WTC11 (cell line): ENCODE results near the gene AGAP3.

Experiments
- CREB1 ChIP-seq: sonication (generic); formaldehyde crosslinking; IDR thresholded peaks from 2 replicates; pipeline ENCODE4 v1.8.0; 2023; ENCODE audit warnings: mild to moderate bottlenecking, missing genetic modification reagents
- CTCF ChIP-seq: fragments of 200-600 bp; IDR thresholded peaks from 2 replicates; pipeline ENCODE4 v1.8.0; 2022; ENCODE audit warnings: antibody characterized with exemption
- MYBL2 ChIP-seq: sonication (generic); formaldehyde crosslinking; IDR thresholded peaks from 2 replicates; pipeline ENCODE4 v1.8.1; 2023; ENCODE audit warnings: mild to moderate bottlenecking, moderate library complexity, missing genetic modification reagents
- NR2C2 ChIP-seq: sonication (generic); formaldehyde crosslinking; IDR thresholded peaks from 2 replicates; pipeline ENCODE4 v1.8.0; 2022; ENCODE audit warnings: mild to moderate bottlenecking, missing genetic modification reagents
- ZBTB43 ChIP-seq: sonication (generic); formaldehyde crosslinking; IDR thresholded peaks from 2 replicates; pipeline ENCODE4 v1.8.1; 2023; ENCODE audit warnings: mild to moderate bottlenecking, missing genetic modification reagents
- ZNF219 ChIP-seq: sonication (generic); formaldehyde crosslinking; IDR thresholded peaks from 2 replicates; pipeline ENCODE4 v1.8.0; 2023; ENCODE audit warnings: missing genetic modification reagents, mild to moderate bottlenecking, borderline replicate concordance
- ZNF317 ChIP-seq: sonication (generic); formaldehyde crosslinking; IDR thresholded peaks from 2 replicates; pipeline ENCODE4 v1.8.1; 2023; ENCODE audit warnings: low read depth, mild to moderate bottlenecking, moderate library complexity, missing genetic modification reagents, borderline replicate concordance
- TF ChIP-seq, protein P1 (sequence below): sonication (generic); formaldehyde crosslinking; IDR thresholded peaks from 2 replicates; pipeline ENCODE4 v1.8.0; 2023; ENCODE audit warnings: mild to moderate bottlenecking, missing genetic modification reagents

- TF ChIP-seq, protein P1, sequence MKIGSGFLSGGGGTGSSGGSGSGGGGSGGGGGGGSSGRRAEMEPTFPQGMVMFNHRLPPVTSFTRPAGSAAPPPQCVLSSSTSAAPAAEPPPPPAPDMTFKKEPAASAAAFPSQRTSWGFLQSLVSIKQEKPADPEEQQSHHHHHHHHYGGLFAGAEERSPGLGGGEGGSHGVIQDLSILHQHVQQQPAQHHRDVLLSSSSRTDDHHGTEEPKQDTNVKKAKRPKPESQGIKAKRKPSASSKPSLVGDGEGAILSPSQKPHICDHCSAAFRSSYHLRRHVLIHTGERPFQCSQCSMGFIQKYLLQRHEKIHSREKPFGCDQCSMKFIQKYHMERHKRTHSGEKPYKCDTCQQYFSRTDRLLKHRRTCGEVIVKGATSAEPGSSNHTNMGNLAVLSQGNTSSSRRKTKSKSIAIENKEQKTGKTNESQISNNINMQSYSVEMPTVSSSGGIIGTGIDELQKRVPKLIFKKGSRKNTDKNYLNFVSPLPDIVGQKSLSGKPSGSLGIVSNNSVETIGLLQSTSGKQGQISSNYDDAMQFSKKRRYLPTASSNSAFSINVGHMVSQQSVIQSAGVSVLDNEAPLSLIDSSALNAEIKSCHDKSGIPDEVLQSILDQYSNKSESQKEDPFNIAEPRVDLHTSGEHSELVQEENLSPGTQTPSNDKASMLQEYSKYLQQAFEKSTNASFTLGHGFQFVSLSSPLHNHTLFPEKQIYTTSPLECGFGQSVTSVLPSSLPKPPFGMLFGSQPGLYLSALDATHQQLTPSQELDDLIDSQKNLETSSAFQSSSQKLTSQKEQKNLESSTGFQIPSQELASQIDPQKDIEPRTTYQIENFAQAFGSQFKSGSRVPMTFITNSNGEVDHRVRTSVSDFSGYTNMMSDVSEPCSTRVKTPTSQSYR, result no peak
- TF ChIP-seq ZBTB43, result no peak
- TF ChIP-seq MYBL2, result no peak
- no peak for TF ChIP-seq CTCF
- no peak for TF ChIP-seq ZNF219 (CRISPR knock-in tag)
- TF ChIP-seq CREB1 (CRISPR knock-in tag), result no peak
- no peak for TF ChIP-seq ZNF317 (CRISPR knock-in tag)
- no peak for TF ChIP-seq NR2C2 (CRISPR knock-in tag)
Measured at GRCh38 chr7:151192002-151192539, 105.8 kb downstream of the AGAP3 start.
